ENCODE results near the gene OR14A2. TPM values are rescaled to one million over a fixed set of nuclear protein-coding genes. Genes with fewer than 3 reads are reported as not detected.

OR14A2 gene
- polyA plus RNA-seq (2011; rRNA removed): not detected in 2 replicates
- polyA plus RNA-seq (2012; cell fraction: cytosol; rRNA removed): not detected in 2 replicates
- not detected in 2 replicates for polyA plus RNA-seq (2012; cell fraction: nucleus; rRNA removed)
- not detected in 3 replicates for polyA plus RNA-seq (2017; fragmentation: RNase III; extraction: RNeasy Plus Mini Kit Qiagen cat#74134 plus additional on column Dnase treatment)
- not detected in 2 replicates for polyA minus RNA-seq (2011; rRNA and poly(A)+ RNA removed)

DNA sequence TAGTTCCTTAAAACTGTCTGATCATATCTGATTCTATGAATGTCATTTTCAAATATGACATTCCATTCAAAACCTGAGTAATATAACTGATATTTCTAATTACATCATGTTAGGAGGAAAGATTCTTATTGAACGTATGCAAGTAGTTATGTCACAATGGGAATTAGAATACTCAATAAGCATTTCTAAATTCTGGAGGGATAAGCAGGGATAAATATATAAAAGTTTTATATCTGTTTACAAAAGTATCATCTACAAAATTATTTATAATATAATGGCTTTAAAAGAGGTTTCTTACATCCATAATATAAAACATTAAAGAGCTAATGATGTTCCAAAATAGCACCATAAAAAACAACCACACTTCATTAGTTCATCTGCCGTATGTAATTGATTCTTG is at the start of gene OR14A2:
TSS of gene OR14A2 (minus strand) at position 101 of the 400 bp plus-strand sequence.
- TF ChIP-seq, protein P1, sequence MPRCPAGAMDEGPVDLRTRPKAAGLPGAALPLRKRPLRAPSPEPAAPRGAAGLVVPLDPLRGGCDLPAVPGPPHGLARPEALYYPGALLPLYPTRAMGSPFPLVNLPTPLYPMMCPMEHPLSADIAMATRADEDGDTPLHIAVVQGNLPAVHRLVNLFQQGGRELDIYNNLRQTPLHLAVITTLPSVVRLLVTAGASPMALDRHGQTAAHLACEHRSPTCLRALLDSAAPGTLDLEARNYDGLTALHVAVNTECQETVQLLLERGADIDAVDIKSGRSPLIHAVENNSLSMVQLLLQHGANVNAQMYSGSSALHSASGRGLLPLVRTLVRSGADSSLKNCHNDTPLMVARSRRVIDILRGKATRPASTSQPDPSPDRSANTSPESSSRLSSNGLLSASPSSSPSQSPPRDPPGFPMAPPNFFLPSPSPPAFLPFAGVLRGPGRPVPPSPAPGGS (IDR thresholded peaks at IDR 0.05): no peak
- TF ChIP-seq FOSL2 (IDR thresholded peaks at IDR 0.05) (no peak), FOSL2 (CRISPR knock-in tag; IDR thresholded peaks at IDR 0.05) (no peak), HOXB13 (CRISPR knock-in tag; IDR thresholded peaks at IDR 0.05; ENCODE audit: low read depth) (no peak), EP300 (IDR thresholded peaks at IDR 0.05) (no peak), HOXB5 (CRISPR knock-in tag; IDR thresholded peaks at IDR 0.05) (no peak), HEYL (CRISPR knock-in tag; IDR thresholded peaks at IDR 0.05) (no peak), RCOR1 (IDR thresholded peaks at IDR 0.05; ENCODE audit: low read depth, low read length) (no peak), NPAS2 (CRISPR knock-in tag; IDR thresholded peaks at IDR 0.05; ENCODE audit: borderline replicate concordance) (no peak), RNF2 (IDR thresholded peaks at IDR 0.05; ENCODE audit: borderline replicate concordance, low read depth) (no peak), ZC3H11A (IDR thresholded peaks at IDR 0.05) (no peak), HDAC2 (IDR thresholded peaks at IDR 0.05) (no peak), CHD4 (IDR thresholded peaks at IDR 0.05; ENCODE audit: borderline replicate concordance) (no peak), ZSCAN20 (CRISPR knock-in tag; IDR thresholded peaks at IDR 0.05) (no peak)
- TF ChIP-seq, protein P2, sequence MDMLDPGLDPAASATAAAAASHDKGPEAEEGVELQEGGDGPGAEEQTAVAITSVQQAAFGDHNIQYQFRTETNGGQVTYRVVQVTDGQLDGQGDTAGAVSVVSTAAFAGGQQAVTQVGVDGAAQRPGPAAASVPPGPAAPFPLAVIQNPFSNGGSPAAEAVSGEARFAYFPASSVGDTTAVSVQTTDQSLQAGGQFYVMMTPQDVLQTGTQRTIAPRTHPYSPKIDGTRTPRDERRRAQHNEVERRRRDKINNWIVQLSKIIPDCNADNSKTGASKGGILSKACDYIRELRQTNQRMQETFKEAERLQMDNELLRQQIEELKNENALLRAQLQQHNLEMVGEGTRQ (IDR thresholded peaks at IDR 0.05): no peak
- TF ChIP-seq, protein P3, sequence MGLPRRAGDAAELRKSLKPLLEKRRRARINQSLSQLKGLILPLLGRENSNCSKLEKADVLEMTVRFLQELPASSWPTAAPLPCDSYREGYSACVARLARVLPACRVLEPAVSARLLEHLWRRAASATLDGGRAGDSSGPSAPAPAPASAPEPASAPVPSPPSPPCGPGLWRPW (IDR thresholded peaks at IDR 0.05): no peak
- FAIRE-seq: no peak
- no peak within 1 kb of the TSS for H3K4me3 ChIP-seq
- WGBS (ENCODE audit: missing lambda C conversion rate): 24% methylated on average over 2 of the region's 2 CpGs
- H3K27ac ChIP-seq: no peak within 1 kb of the TSS
- POLR2A ChIA-PET: no interaction called here
- peaks cover 4% of the 10 kb centered on the region; the same call in 1 of the 3 replicates for H3K9me3 ChIP-seq
- CTCF ChIA-PET: no interaction called here
- DNase-seq (ENCODE audit: low read depth in 1 of 2, low spot score in 1 of 2): no peak
- H3K4me2 ChIP-seq: no peak within 1 kb of the TSS
- no peaks in the 10 kb centered on the region for H3K4me1 ChIP-seq
- ATAC-seq: no peak

DNA sequence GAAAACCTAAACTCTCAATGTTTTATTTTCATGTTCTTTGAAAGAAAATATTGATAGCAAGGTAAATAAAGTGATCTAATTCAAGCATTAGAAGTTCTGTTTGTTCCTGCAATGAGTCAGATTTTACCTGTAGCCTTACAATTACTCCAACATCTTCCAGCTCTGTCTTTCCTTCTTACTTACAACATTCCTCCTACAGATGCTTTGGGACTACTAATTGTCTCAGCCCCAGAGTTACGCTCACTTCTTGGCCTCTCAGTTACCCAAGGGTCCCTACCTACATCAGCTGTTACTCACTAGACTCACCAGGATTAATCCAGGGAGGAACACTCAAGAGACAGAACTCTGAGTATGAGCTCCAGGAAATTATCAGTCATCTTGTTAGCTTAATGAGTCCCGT is 49.6 kb upstream of the OR14A2 start:
- H3K4me1 ChIP-seq: no peaks in the 10 kb centered on the region
- TF ChIP-seq, protein P4, sequence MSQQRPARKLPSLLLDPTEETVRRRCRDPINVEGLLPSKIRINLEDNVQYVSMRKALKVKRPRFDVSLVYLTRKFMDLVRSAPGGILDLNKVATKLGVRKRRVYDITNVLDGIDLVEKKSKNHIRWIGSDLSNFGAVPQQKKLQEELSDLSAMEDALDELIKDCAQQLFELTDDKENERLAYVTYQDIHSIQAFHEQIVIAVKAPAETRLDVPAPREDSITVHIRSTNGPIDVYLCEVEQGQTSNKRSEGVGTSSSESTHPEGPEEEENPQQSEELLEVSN (IDR thresholded peaks at IDR 0.05; ENCODE audit: borderline replicate concordance, low read depth): no peak
- TF ChIP-seq FOSB (CRISPR knock-in tag; IDR thresholded peaks at IDR 0.05) (no peak), HEYL (CRISPR knock-in tag; IDR thresholded peaks at IDR 0.05) (no peak), RCOR1 (IDR thresholded peaks at IDR 0.05; ENCODE audit: low read depth, low read length) (no peak), HOXA7 (CRISPR knock-in tag; IDR thresholded peaks at IDR 0.05) (no peak), ZNF302 (CRISPR knock-in tag; IDR thresholded peaks at IDR 0.05) (no peak), HDAC2 (IDR thresholded peaks at IDR 0.05) (no peak)
- TF ChIP-seq, protein P5, sequence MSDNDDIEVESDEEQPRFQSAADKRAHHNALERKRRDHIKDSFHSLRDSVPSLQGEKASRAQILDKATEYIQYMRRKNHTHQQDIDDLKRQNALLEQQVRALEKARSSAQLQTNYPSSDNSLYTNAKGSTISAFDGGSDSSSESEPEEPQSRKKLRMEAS (IDR thresholded peaks at IDR 0.05): no peak
- TF ChIP-seq, protein P6, sequence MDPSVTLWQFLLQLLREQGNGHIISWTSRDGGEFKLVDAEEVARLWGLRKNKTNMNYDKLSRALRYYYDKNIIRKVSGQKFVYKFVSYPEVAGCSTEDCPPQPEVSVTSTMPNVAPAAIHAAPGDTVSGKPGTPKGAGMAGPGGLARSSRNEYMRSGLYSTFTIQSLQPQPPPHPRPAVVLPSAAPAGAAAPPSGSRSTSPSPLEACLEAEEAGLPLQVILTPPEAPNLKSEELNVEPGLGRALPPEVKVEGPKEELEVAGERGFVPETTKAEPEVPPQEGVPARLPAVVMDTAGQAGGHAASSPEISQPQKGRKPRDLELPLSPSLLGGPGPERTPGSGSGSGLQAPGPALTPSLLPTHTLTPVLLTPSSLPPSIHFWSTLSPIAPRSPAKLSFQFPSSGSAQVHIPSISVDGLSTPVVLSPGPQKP (IDR thresholded peaks at IDR 0.05; ENCODE audit: low read depth, low read length): no peak
- TF ChIP-seq, protein P2 (IDR thresholded peaks at IDR 0.05): no peak
- WGBS (ENCODE audit: missing lambda C conversion rate): 0% methylated on average over 2 of the region's 2 CpGs
- FAIRE-seq: no peak
- H3K4me2 ChIP-seq: no peak overlapping the region
- DNase-seq (ENCODE audit: low read depth in 1 of 2, low spot score in 1 of 2): no peak
- POLR2A ChIA-PET: no interaction called here
- H3K4me3 ChIP-seq: no peak overlapping the region
- 0 out of 3 replicates have a peak, but pooled peaks cover 3% of the 10 kb centered on the region for H3K9me3 ChIP-seq
- no peak overlapping the region for H3K27ac ChIP-seq
- ATAC-seq: no peak
- CTCF ChIA-PET: interaction anchor here (0.8 kb wide), 1 partner anchor 41 kb away, joined by 3 read pairs; no protein-coding TSS in a partner anchor
